Pancreas (tissue), 10 donors: ENCODE results near the gene NFE2. TPM values are rescaled to one million over a fixed set of nuclear protein-coding genes. Genes with fewer than 3 reads are reported as not detected.
A peak's percentile ranks its signal among the peaks of the same experiment; 100 is the strongest.
"Not testable (repeated sequence)": the region's sequence is repeated elsewhere in the genome, so short reads cannot be mapped to it uniquely, and the experiment has no call there.

Experiments
- ATAC-seq, 4 donors: fragments of 200-7000 bp; cut with Tn5 transposase; one replicate each; pipeline versions ENCODE4 v1.8.0 to v1.9.1; 2020; ENCODE audit warnings: mild to moderate bottlenecking in 4 of 4, moderate library complexity in 4 of 4
- DNase-seq, 6 donors: peaks; one replicate each; pipeline ENCODE4 v3.0.0-alpha.2; 2020
- FAIRE-seq: peaks from 2 replicates; lab custom pipeline; 2012; peaks lifted over from hg19 to GRCh38; lab: Jason Lieb, UNC
- H3K27ac ChIP-seq, 4 donors: fragments of 200-600 bp; sonication (generic); 1 replicate in 3 of 4; 2 replicates in 1 of 4; pipeline versions ENCODE4 v1.5.0 to v1.8.0; 2020
- H3K27me3 ChIP-seq, 4 donors: fragments of 200-600 bp; one replicate each; pipeline ENCODE4 v1.8.0; 2021
- H3K36me3 ChIP-seq, 3 donors: fragments of 200-600 bp; sonication (generic) in 1 of 3; one replicate each; pipeline versions ENCODE4 v1.5.0 to v1.8.0; 2020 to 2021
- H3K4me1 ChIP-seq, 3 donors: fragments of 200-600 bp; one replicate each; pipeline ENCODE4 v1.8.0; 2021
- H3K4me3 ChIP-seq, 4 donors: fragments of 200-600 bp; sonication (generic) in 2 of 4; one replicate each; pipeline versions ENCODE4 v1.5.0 to v1.8.0; 2020 to 2021
- H3K9me3 ChIP-seq, 4 donors: fragments of 200-600 bp; one replicate each; pipeline ENCODE4 v1.8.0; 2021
- WGBS, 2 donors: extraction: QIAGEN DNeasy Blood & Tissue Kit; methylation state at CpG; one replicate each; pipeline ENCODE4 v1.1.7; 2013; 5-methylcytosine and 5-hydroxymethylcytosine counted together
- intact Hi-C, 3 donors: fragments of 100-400 bp; cut with DNase I; formaldehyde crosslinking; loops; one replicate each; pipeline versions ENCODE4 v1.11.1 to v1.14.2; 2022
- polyA plus RNA-seq, 2 donors: library from polyadenylated mRNA; stranded (reverse); fragments of 200-250 nt; gene quantifications; one replicate each; pipeline ENCODE4 v1.2.3, GENCODE V29; 2013
- total RNA-seq, 6 donors: library from RNA; stranded (reverse); fragmentation: NEBNext Ultra II Directional in 4 of 6; extraction: Animal tissue kit (Norgen Biotek cat#: 25700) in 4 of 6; gene quantifications; one replicate each; pipeline versions ENCODE4 v1.2.1 to v1.2.4, GENCODE V29; 2021 to 2023
- TF ChIP-seq, protein P1 (sequence below), 4 donors: fragments of 200-600 bp; sonication (generic) in 3 of 4; IDR thresholded peaks; one replicate each; pipeline versions ENCODE4 v1.5.0 to v1.8.0; 2021; ENCODE audit warnings: antibody characterized with exemption in 4 of 4
- donor health status: healthy with polysubstance abuse.
- donor health status: DM: no; HTN: no; CAD: no; lungs with moderate emphysema.
- donor health status: DM: no; HTN: no; CAD: no.
- donor health status: control.
- donor health status: control.
- donor health status: Bipolar disorder and iron deficiency.
- donor health status: DM: yes; HTN: yes; CAD: no.
- donor health status: DM: no; HTN: no; CAD: no.
- donor health status: DM: no; HTN: no; CAD: no.
- donor health status: DM: yes; HTN: yes; CAD: no.

Gene NFE2
- total and polyA plus RNA-seq, 8 donors = 0.16 to 0.58 (median 0.34) TPM; not detected in 1

DNA sequence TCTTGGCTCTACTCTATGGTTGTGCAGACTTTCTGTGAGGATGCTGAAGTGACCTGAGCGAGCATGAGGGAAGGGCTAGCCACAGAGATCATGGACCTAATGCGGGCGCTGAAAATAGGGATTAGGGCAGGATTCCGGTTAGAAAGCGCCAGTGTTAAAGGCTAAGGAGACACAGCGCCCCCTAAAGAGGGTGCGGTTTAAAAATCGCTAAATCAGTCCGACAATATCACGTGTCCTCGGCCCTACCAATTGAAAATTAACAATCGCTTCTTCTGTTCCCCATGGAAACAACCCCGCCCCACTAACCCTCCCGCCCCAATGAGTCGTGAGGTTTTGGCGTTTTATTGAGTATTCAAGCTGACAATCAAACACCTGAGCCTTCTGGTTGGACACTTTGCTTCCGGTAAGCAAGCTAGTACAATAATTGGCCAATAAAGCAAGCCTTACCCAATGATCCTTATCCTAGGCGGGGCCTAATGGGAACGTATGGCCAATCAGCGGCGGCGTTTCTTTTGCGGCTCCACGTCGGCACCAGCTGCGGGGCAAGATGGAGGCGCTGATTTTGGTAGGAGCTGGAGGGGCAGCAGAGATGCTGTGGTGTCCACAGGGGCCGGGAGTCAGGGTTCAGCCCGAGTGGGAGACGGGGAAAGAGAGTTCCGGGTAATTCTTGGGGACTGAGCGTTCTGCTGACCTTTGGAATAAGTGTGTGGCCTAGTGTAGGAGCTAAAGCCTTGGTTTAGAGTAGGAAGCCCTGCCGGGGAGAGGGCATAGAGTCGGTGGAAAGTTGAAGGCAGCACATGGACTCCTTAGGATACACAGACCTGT is 24.0 kb upstream of the NFE2 start, which contains the start of gene COPZ1:
TSS of gene COPZ1 (plus strand) at position 515 of the 825 bp plus-strand sequence. CDS start at position 548, 33 bp downstream.
- ATAC-seq = peak; percentile 94 to 96 (median 94)
- Histone ChIP-seq H3K36me3 (no peaks in the 10 kb centered on the region), H3K27ac (peak within 1 kb of the TSS; percentile 79 to 93 (median 90)), H3K4me1 (peaks cover 0 to 18% (median 4%) of the 10 kb centered on the region in 3 donors), H3K4me3 (peak within 1 kb of the TSS; percentile 53 to 78 (median 62)), H3K9me3 (no peaks in the 10 kb centered on the region), H3K27me3 (no peaks in the 10 kb centered on the region)
- WGBS, 2 donors = 2% methylated on average over 34 of the region's 34 CpGs
- peak; percentile 91 to 97 (median 95) for DNase-seq
- intact Hi-C loops = no loop called here
- TF ChIP-seq, protein P1, sequence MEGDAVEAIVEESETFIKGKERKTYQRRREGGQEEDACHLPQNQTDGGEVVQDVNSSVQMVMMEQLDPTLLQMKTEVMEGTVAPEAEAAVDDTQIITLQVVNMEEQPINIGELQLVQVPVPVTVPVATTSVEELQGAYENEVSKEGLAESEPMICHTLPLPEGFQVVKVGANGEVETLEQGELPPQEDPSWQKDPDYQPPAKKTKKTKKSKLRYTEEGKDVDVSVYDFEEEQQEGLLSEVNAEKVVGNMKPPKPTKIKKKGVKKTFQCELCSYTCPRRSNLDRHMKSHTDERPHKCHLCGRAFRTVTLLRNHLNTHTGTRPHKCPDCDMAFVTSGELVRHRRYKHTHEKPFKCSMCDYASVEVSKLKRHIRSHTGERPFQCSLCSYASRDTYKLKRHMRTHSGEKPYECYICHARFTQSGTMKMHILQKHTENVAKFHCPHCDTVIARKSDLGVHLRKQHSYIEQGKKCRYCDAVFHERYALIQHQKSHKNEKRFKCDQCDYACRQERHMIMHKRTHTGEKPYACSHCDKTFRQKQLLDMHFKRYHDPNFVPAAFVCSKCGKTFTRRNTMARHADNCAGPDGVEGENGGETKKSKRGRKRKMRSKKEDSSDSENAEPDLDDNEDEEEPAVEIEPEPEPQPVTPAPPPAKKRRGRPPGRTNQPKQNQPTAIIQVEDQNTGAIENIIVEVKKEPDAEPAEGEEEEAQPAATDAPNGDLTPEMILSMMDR (IDR thresholded peaks at IDR 0.05) = peak; percentile 51 to 61 (median 54)
- peak; percentile 87 for FAIRE-seq

- H3K4me3 ChIP-seq = no peak overlapping the region
- H3K4me1 ChIP-seq = no peaks in the 10 kb centered on the region
- no peak overlapping the region for H3K27ac ChIP-seq
- H3K27me3 ChIP-seq = no peaks in the 10 kb centered on the region
- ATAC-seq (no peak), FAIRE-seq (no peak), DNase-seq (no peak)
- intact Hi-C loops = no loop called here
- 90 to 95% methylated on average over 5 of the region's 5 CpGs for WGBS, 2 donors
- no peaks in the 10 kb centered on the region for H3K9me3 ChIP-seq
- no peaks in the 10 kb centered on the region for H3K36me3 ChIP-seq
- TF ChIP-seq, protein P1 (IDR thresholded peaks at IDR 0.05) = no peak
Measured at GRCh38 chr12:54321363-54321762, 20.5 kb upstream of the NFE2 start.

DNA sequence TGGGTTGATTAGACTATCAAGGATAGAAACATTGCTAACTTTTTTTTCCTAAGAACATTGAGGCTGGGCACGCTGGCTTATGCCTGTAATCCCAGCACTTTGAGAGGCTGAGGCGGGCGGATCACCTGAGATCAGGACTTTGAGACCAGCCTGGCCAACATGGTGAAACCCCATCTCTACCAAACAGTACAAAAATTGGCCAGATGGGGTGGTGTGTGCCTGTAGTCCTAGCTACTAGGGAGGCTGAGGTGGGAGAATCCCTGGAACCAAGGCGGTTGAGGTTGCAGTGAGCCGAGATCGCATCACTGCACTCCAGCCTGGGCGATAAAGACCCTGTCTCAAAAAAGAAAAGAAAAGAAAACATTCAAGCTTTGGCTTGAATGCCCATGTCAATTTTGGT is 11.5 kb upstream of the NFE2 start:
- H3K9me3 ChIP-seq, H3K4me3 ChIP-seq, FAIRE-seq, H3K36me3 ChIP-seq, H3K4me1 ChIP-seq, intact Hi-C loops, H3K27me3 ChIP-seq, H3K27ac ChIP-seq, DNase-seq, ATAC-seq: not testable (repeated sequence)
- 87 to 94% methylated on average over 7 of the region's 7 CpGs for WGBS, 2 donors

GRCh38 chr12:54311051-54311450 is 10.2 kb upstream of the NFE2 start:
- no peaks in the 10 kb centered on the region for H3K27me3 ChIP-seq
- no peak overlapping the region for H3K27ac ChIP-seq
- H3K9me3 ChIP-seq = no peaks in the 10 kb centered on the region
- FAIRE-seq (no peak), ATAC-seq (no peak), DNase-seq (no peak)
- no peaks in the 10 kb centered on the region for H3K36me3 ChIP-seq
- WGBS, 2 donors = 62 to 69% methylated on average over 2 of the region's 2 CpGs
- no peaks in the 10 kb centered on the region for H3K4me1 ChIP-seq
- TF ChIP-seq, protein P1 (IDR thresholded peaks at IDR 0.05) = no peak
- H3K4me3 ChIP-seq = no peak overlapping the region
- intact Hi-C loops = no loop called here

DNA sequence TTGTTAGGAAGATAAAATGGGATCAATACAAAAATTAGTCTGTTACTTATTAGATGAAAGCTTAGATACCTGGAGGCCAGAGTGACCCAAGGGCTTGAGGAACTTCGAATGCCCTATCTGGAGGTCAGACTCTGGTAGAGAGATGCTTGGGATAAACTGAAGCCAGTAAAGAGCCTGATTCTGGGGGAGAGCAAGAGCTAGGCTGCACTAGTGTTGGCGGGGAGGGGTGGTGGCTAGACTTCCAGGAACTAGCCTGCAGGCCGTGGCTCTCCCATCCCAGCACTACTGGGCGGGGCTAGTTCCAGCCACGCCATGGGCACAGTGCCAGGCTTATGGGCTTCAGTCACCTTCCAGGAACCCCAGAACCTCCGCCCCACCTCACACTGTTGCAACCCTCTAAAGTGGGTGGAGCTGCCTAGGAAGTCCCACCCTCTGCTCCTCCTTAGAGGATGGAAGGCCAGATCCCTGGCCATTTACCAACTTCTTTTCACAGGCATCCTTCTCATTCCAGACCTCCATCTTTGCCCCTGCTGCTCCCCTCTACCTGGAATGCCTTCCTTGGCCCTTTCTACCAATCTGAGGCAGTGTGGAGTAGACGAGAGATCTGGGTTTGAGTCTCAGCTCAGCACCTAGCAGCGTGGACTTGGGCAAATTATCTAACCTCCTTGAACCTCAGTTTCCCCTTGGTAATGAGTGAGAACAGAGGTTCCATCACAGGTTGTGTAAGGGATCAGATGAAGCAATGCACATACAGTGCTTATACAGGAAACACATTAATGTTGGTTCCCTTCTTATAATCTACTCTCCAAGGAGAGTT is 6.3 kb upstream of the NFE2 start:
- Histone ChIP-seq H3K4me3 (no peak overlapping the region), H3K36me3 (no peaks in the 10 kb centered on the region), H3K4me1 (peaks cover 0 to 3% (median 0%) of the 10 kb centered on the region in 3 donors), H3K27me3 (no peaks in the 10 kb centered on the region), H3K27ac (no peak overlapping the region), H3K9me3 (no peaks in the 10 kb centered on the region)
- 67 to 68% methylated on average over 8 of the region's 8 CpGs for WGBS, 2 donors
- TF ChIP-seq, protein P1 (IDR thresholded peaks at IDR 0.05) = no peak
- FAIRE-seq = no peak
- intact Hi-C loops = loop anchor here in 1 of 3 donors (10.0 kb wide), 1 partner anchor 48 kb away; no protein-coding TSS in a partner anchor
- ATAC-seq = peak in 3 of 4 donors; percentile 74 to 88 (median 74)
- peak in 5 of 6 donors; percentile 58 to 78 (median 72) for DNase-seq
